Thoracic aorta (tissue), 2 donors: ENCODE data around the gene SPOP. TPM values are rescaled to one million over a fixed set of nuclear protein-coding genes. Genes with fewer than 3 reads are reported as not detected.
A peak's percentile ranks its signal among the peaks of the same experiment; 100 is the strongest.

Experiments used
- ATAC-seq: fragments of 150-250 bp; one replicate; pipeline ENCODE4 v1.8.0; 2017; ENCODE audit warnings: low read depth; ENCODE audit not compliant: insufficient number of reproducible peaks, low FRiP score
- DNase-seq: peaks from one replicate; pipeline ENCODE4 v3.0.0-alpha.2; 2020; ENCODE audit warnings: low spot score
- H3K27ac ChIP-seq, 2 donors: fragments of 200-600 bp; sonication (generic); 1 replicate in 1 of 2; 2 replicates in 1 of 2; pipeline ENCODE4 v1.5.1; 2016; ENCODE audit warnings: mild to moderate bottlenecking in 2 of 2, moderate library complexity in 2 of 2
- H3K27me3 ChIP-seq: fragments of 200-600 bp; sonication (generic); replicated peaks from 2 replicates; pipeline ENCODE4 v1.6.0; 2016; ENCODE audit warnings: mild to moderate bottlenecking; ENCODE audit not compliant: insufficient read depth
- H3K36me3 ChIP-seq: fragments of 200-600 bp; sonication (generic); one replicate; pipeline ENCODE4 v1.5.1; 2016
- H3K4me1 ChIP-seq, 2 donors: fragments of 200-600 bp; sonication (generic); 1 replicate in 1 of 2; 2 replicates in 1 of 2; pipeline versions ENCODE4 v1.5.1 to v1.6.0; 2016; ENCODE audit warnings: low read depth in 2 of 2, mild to moderate bottlenecking in 1 of 2; ENCODE audit not compliant: control insufficient read depth in 1 of 2
- H3K4me3 ChIP-seq: fragments of 200-600 bp; sonication (generic); 2 replicates; pipeline ENCODE4 v1.5.1; 2016; ENCODE audit warnings: mild to moderate bottlenecking
- H3K9me3 ChIP-seq: fragments of 200-600 bp; sonication (generic); 2 replicates; pipeline ENCODE4 v1.5.1; 2016
- CTCF ChIP-seq: fragments of 200-600 bp; sonication (generic); IDR thresholded peaks from one replicate; pipeline ENCODE4 v1.5.1; 2019; ENCODE audit warnings: antibody characterized with exemption
- total RNA-seq, 2 donors: library from RNA; depleted of rRNA; stranded (reverse); fragments of >200 nt; gene quantifications; one replicate each; pipeline versions ENCODE4 v1.1.0 to v1.2.3, GENCODE V29; 2016

The SPOP gene
- total RNA-seq, 2 donors from 2014 or later = 97.7 to 123 TPM

- peaks cover 33 to 76% of the 10 kb centered on the region in 2 donors for H3K4me1 ChIP-seq
- no peaks in the 10 kb centered on the region for H3K9me3 ChIP-seq
- peak overlapping the region; percentile 95 for H3K4me3 ChIP-seq
- peak overlapping the region; percentile 95 to 100 for H3K27ac ChIP-seq
- TF ChIP-seq CTCF = no peak
- ATAC-seq (no peak), DNase-seq (no peak)
- H3K36me3 ChIP-seq = peaks cover 7% of the 10 kb centered on the region
- no peaks in the 10 kb centered on the region for H3K27me3 ChIP-seq
Measured at GRCh38 chr17:49579522-49579921, 98.4 kb downstream of the SPOP start.

GRCh38 chr17:49578952-49579500 is 98.9 kb downstream of the SPOP start:
- Histone ChIP-seq H3K4me1 (peaks cover 33 to 78% of the 10 kb centered on the region in 2 donors), H3K27ac (peak overlapping the region; percentile 95 to 100), H3K36me3 (peaks cover 7% of the 10 kb centered on the region), H3K27me3 (no peaks in the 10 kb centered on the region), H3K9me3 (no peaks in the 10 kb centered on the region), H3K4me3 (peak overlapping the region; percentile 95)
- TF ChIP-seq CTCF = no peak
- ATAC-seq (no peak), DNase-seq (no peak)

- H3K4me1 ChIP-seq = peaks cover 33 to 78% of the 10 kb centered on the region in 2 donors
- H3K9me3 ChIP-seq = no peaks in the 10 kb centered on the region
- no peak for TF ChIP-seq CTCF
- no peaks in the 10 kb centered on the region for H3K27me3 ChIP-seq
- peaks cover 7% of the 10 kb centered on the region for H3K36me3 ChIP-seq
- H3K4me3 ChIP-seq = peak overlapping the region; percentile 95
- peak overlapping the region; percentile 95 to 100 for H3K27ac ChIP-seq
- no peak for DNase-seq
- no peak for ATAC-seq
Measured at GRCh38 chr17:49578414-49578813, 99.5 kb downstream of the SPOP start.

DNA sequence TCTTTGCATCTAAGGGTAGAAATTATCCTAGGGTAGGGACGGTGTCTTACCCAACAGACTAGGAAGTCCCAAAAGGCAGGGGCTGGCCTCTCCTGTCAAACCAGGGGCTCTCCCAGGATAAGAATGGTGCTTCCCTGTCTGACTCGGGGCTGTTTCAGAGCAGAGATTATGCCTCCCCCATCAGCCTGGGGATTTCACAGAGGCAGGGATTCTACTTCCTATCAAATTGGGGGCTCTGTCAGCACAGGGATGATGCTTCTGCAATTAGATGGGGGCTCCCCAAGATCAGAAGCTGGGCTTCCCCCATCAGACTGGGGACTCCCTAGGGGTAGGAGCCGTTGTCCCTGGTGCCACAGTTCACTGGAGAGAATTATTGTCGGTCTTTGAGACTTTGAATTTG is 99.9 kb downstream of the SPOP start:
- H3K4me3 ChIP-seq = peak overlapping the region; percentile 95

DNA sequence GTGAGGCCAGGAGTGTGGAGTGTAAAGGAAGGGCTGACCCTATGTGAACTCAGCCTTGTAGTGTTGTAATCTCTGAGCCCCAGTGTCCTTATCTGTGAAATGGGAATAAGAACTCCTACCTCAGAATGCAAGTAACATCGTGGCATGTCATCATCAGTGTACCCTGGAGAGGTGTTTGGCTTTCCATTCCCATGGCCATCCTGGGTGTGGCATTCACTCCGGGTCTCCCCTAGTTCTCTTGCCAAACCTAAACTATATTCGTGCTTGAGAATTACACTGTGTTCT is 100.3 kb downstream of the SPOP start:
- Histone ChIP-seq H3K36me3 (peaks cover 7% of the 10 kb centered on the region), H3K9me3 (no peaks in the 10 kb centered on the region), H3K27ac (peak overlapping the region; percentile 95 to 100), H3K4me3 (peak overlapping the region; percentile 95), H3K27me3 (no peaks in the 10 kb centered on the region), H3K4me1 (peaks cover 31 to 78% of the 10 kb centered on the region in 2 donors)
- no peak for DNase-seq
- ATAC-seq = peak; percentile 1
- TF ChIP-seq CTCF = no peak

More for the DNA sequence above, 99.9 kb downstream of the SPOP start:
- no peak for TF ChIP-seq CTCF
- DNase-seq (no peak), ATAC-seq (no peak)
- Histone ChIP-seq H3K36me3 (peaks cover 7% of the 10 kb centered on the region), H3K4me1 (peaks cover 31 to 78% of the 10 kb centered on the region in 2 donors), H3K27ac (peak overlapping the region; percentile 95 to 100), H3K9me3 (no peaks in the 10 kb centered on the region), H3K27me3 (no peaks in the 10 kb centered on the region)
